ENCODE measurements around the gene COBL. TPM values are rescaled to one million over a fixed set of nuclear protein-coding genes. Genes with fewer than 3 reads are reported as not detected.

Gene COBL
- total RNA-seq, 1 experiment from 2014 or later = 0.39 TPM

- Histone ChIP-seq H3K36me3 (ENCODE audit: control insufficient read depth, insufficient read depth, low read length) (no peaks in the 10 kb centered on the region), H3K27ac (ENCODE audit: low read length) (no peak overlapping the region), H3K9me3 (ENCODE audit: control insufficient read depth, insufficient read depth, low read depth, low read length) (no peaks in the 10 kb centered on the region), H3K27me3 (ENCODE audit: control insufficient read depth, insufficient read depth, low read length) (no peaks in the 10 kb centered on the region; the same call in 1 of the 2 replicates), H3K4me3 (ENCODE audit: low read depth in 2 of 2, low read length in 2 of 2) (no peak overlapping the region), H3K4me1 (ENCODE audit: control insufficient read depth, insufficient read depth, low read length) (no peaks in the 10 kb centered on the region)
- CTCF ChIA-PET = no interaction called here
- DNase-seq (ENCODE audit: low read depth, low spot score) = no peak
- no peak for TF ChIP-seq TCF7L2 (IDR thresholded peaks at IDR 0.05; ENCODE audit: low read depth, low read length)
- TF ChIP-seq, protein P1, sequence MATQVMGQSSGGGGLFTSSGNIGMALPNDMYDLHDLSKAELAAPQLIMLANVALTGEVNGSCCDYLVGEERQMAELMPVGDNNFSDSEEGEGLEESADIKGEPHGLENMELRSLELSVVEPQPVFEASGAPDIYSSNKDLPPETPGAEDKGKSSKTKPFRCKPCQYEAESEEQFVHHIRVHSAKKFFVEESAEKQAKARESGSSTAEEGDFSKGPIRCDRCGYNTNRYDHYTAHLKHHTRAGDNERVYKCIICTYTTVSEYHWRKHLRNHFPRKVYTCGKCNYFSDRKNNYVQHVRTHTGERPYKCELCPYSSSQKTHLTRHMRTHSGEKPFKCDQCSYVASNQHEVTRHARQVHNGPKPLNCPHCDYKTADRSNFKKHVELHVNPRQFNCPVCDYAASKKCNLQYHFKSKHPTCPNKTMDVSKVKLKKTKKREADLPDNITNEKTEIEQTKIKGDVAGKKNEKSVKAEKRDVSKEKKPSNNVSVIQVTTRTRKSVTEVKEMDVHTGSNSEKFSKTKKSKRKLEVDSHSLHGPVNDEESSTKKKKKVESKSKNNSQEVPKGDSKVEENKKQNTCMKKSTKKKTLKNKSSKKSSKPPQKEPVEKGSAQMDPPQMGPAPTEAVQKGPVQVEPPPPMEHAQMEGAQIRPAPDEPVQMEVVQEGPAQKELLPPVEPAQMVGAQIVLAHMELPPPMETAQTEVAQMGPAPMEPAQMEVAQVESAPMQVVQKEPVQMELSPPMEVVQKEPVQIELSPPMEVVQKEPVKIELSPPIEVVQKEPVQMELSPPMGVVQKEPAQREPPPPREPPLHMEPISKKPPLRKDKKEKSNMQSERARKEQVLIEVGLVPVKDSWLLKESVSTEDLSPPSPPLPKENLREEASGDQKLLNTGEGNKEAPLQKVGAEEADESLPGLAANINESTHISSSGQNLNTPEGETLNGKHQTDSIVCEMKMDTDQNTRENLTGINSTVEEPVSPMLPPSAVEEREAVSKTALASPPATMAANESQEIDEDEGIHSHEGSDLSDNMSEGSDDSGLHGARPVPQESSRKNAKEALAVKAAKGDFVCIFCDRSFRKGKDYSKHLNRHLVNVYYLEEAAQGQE (IDR thresholded peaks at IDR 0.05; ENCODE audit: insufficient read depth in 1 of 2, low read depth in 2 of 2, low read length in 1 of 2) = no peak
- no peak for TF ChIP-seq POLR2AphosphoS5 (IDR thresholded peaks at IDR 0.05; ENCODE audit: low read depth, low read length)
- TF ChIP-seq, protein P2, sequence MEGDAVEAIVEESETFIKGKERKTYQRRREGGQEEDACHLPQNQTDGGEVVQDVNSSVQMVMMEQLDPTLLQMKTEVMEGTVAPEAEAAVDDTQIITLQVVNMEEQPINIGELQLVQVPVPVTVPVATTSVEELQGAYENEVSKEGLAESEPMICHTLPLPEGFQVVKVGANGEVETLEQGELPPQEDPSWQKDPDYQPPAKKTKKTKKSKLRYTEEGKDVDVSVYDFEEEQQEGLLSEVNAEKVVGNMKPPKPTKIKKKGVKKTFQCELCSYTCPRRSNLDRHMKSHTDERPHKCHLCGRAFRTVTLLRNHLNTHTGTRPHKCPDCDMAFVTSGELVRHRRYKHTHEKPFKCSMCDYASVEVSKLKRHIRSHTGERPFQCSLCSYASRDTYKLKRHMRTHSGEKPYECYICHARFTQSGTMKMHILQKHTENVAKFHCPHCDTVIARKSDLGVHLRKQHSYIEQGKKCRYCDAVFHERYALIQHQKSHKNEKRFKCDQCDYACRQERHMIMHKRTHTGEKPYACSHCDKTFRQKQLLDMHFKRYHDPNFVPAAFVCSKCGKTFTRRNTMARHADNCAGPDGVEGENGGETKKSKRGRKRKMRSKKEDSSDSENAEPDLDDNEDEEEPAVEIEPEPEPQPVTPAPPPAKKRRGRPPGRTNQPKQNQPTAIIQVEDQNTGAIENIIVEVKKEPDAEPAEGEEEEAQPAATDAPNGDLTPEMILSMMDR (IDR thresholded peaks at IDR 0.05) = no peak
- TF ChIP-seq SIN3A (IDR thresholded peaks at IDR 0.05; ENCODE audit: borderline replicate concordance, insufficient read depth, low read depth, low read length) = no peak
- ATAC-seq = no peak
- POLR2A ChIA-PET = no interaction called here
- in situ Hi-C loops (cut with HindIII; ENCODE audit: low pct_unique_long_range_greater_than_20kb, low sequenced_read_pairs) (no loop called here), intact Hi-C loops (cut with micrococcal nuclease; ENCODE audit: unreplicated experiment) (loop anchor here (5.0 kb wide), 1 partner anchor 133 kb away; no protein-coding TSS in a partner anchor)
- BruUV-seq (replicated peaks) = no TSS peak
Measured at GRCh38 chr7:51295440-51296245, 21.0 kb downstream of the COBL start.

- Histone ChIP-seq H3K4me1 (ENCODE audit: control insufficient read depth, insufficient read depth, low read length) (no peaks in the 10 kb centered on the region), H3K4me3 (ENCODE audit: low read depth in 2 of 2, low read length in 2 of 2) (no peak overlapping the region), H3K36me3 (ENCODE audit: control insufficient read depth, insufficient read depth, low read length) (no peaks in the 10 kb centered on the region), H3K27ac (ENCODE audit: low read length) (no peak overlapping the region), H3K27me3 (ENCODE audit: control insufficient read depth, insufficient read depth, low read length) (no peaks in the 10 kb centered on the region; the same call in 1 of the 2 replicates), H3K9me3 (ENCODE audit: control insufficient read depth, insufficient read depth, low read depth, low read length) (no peaks in the 10 kb centered on the region)
- TF ChIP-seq, protein P1 (IDR thresholded peaks at IDR 0.05; ENCODE audit: insufficient read depth in 1 of 2, low read depth in 2 of 2, low read length in 1 of 2) = no peak
- TF ChIP-seq POLR2AphosphoS5 (IDR thresholded peaks at IDR 0.05; ENCODE audit: low read depth, low read length) (no peak), SIN3A (IDR thresholded peaks at IDR 0.05; ENCODE audit: borderline replicate concordance, insufficient read depth, low read depth, low read length) (no peak)
- TF ChIP-seq, protein P2 (IDR thresholded peaks at IDR 0.05) = no peak
- no peak for DNase-seq (ENCODE audit: low read depth, low spot score)
- no peak for ATAC-seq
- in situ Hi-C loops (cut with HindIII; ENCODE audit: low pct_unique_long_range_greater_than_20kb, low sequenced_read_pairs) = no loop called here
- ChIA-PET POLR2A (no interaction called here), CTCF (no interaction called here)
- intact Hi-C loops (cut with micrococcal nuclease; ENCODE audit: unreplicated experiment) = no loop called here
- no TSS peak for BruUV-seq (replicated peaks)
Measured at GRCh38 chr7:51292596-51292995, 24.0 kb downstream of the COBL start.
